Smooth muscle cell (in vitro differentiated cells): Measurements from ENCODE around the gene MAP6. TPM values are rescaled to one million over a fixed set of nuclear protein-coding genes. Genes with fewer than 3 reads are reported as not detected.

Experiments
- DNase-seq: peaks from one replicate; lab custom pipeline; 2025; ENCODE audit not compliant: unreplicated experiment; lab: John Stamatoyannopoulos, UW
- H2AFZ ChIP-seq: fragments of 200-600 bp; sonication (generic); 2 replicates; pipeline ENCODE4 v1.6.0; 2016; ENCODE audit warnings: antibody characterized with exemption, low read depth, mild to moderate bottlenecking
- H3F3A ChIP-seq: fragments of 200-600 bp; sonication (generic); 2 replicates; pipeline ENCODE4 v1.6.0; 2017; ENCODE audit warnings: antibody characterized with exemption, low read depth
- H3K27ac ChIP-seq: fragments of 200-600 bp; sonication (generic); 2 replicates; pipeline ENCODE4 v1.5.1; 2016; ENCODE audit warnings: low read depth, mild to moderate bottlenecking
- H3K27me3 ChIP-seq: fragments of 200-600 bp; sonication (generic); 2 replicates; pipeline ENCODE4 v1.6.1; 2016; ENCODE audit warnings: low read depth, mild to moderate bottlenecking
- H3K36me3 ChIP-seq: fragments of 200-600 bp; sonication (generic); 2 replicates; pipeline ENCODE4 v1.5.1; 2016; ENCODE audit warnings: low read depth
- H3K4me1 ChIP-seq: fragments of 200-600 bp; sonication (generic); 2 replicates; pipeline ENCODE4 v1.5.1; 2016; ENCODE audit warnings: low read depth
- H3K4me2 ChIP-seq: fragments of 200-600 bp; sonication (generic); 2 replicates; pipeline ENCODE4 v1.6.0; 2016; ENCODE audit warnings: mild to moderate bottlenecking
- H3K4me3 ChIP-seq: fragments of 200-600 bp; sonication (generic); 2 replicates; pipeline ENCODE4 v1.5.1; 2016; ENCODE audit warnings: mild to moderate bottlenecking
- H3K79me2 ChIP-seq: fragments of 200-600 bp; sonication (generic); 2 replicates; pipeline ENCODE4 v1.6.0; 2016; ENCODE audit warnings: low read depth, mild to moderate bottlenecking
- H3K9ac ChIP-seq: fragments of 200-600 bp; sonication (generic); 2 replicates; pipeline ENCODE4 v1.6.0; 2016; ENCODE audit warnings: low read depth
- H3K9me3 ChIP-seq: fragments of 200-600 bp; sonication (generic); replicated peaks from 2 replicates; pipeline ENCODE4 v1.5.1; 2016; ENCODE audit warnings: low read depth
- H4K20me1 ChIP-seq: fragments of 200-600 bp; sonication (generic); 2 replicates; pipeline ENCODE4 v1.6.0; 2016; ENCODE audit warnings: low read depth
- WGBS: methylation state at CpG from one replicate; pipeline ENCODE4 v1.1.7; 2016; ENCODE audit warnings: low lambda C conversion rate; 5-methylcytosine and 5-hydroxymethylcytosine counted together
- polyA plus RNA-seq: library from polyadenylated mRNA; unstranded; fragments of >200 nt; fragmentation: Nextera tagmentation; extraction: Ambion mirVana; gene quantifications from 2 replicates; pipeline ENCODE4 v1.2.1, GENCODE V29; 2016
- total RNA-seq: library from RNA; depleted of rRNA; stranded (reverse); fragments of >200 nt; gene quantifications from 2 replicates; pipeline ENCODE4 v1.2.3, GENCODE V29; 2014
- TF ChIP-seq, protein P1 (sequence below): fragments of 200-600 bp; sonication (generic); IDR thresholded peaks from 2 replicates; pipeline ENCODE4 v1.5.1; 2017; ENCODE audit warnings: borderline replicate concordance, mild to moderate bottlenecking, antibody characterized with exemption; ENCODE audit not compliant: insufficient read depth, poor library complexity, severe bottlenecking

The MAP6 gene
- total and polyA plus RNA-seq, 2 experiments from 2014 or later, result 0.22 to 0.43 TPM

DNA sequence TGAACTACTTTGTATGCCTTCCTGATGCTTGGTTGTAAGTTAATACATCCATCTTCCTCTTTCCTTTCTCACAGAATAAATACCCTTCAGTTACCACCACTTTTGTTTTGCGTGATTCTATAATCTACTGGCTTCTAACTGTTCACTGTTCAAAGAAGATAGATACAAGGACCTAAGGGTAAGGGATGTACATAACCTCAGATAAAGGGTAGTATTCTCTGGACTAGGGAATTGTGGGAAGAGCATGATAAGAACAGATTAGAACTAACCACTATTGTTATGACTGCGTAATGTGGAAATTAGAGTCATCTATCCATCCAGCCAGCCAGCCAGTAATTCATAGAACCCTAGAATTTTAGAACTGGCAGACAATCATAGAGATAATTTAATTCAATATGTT lies 36.4 kb downstream of the MAP6 start:
- TF ChIP-seq, protein P1, sequence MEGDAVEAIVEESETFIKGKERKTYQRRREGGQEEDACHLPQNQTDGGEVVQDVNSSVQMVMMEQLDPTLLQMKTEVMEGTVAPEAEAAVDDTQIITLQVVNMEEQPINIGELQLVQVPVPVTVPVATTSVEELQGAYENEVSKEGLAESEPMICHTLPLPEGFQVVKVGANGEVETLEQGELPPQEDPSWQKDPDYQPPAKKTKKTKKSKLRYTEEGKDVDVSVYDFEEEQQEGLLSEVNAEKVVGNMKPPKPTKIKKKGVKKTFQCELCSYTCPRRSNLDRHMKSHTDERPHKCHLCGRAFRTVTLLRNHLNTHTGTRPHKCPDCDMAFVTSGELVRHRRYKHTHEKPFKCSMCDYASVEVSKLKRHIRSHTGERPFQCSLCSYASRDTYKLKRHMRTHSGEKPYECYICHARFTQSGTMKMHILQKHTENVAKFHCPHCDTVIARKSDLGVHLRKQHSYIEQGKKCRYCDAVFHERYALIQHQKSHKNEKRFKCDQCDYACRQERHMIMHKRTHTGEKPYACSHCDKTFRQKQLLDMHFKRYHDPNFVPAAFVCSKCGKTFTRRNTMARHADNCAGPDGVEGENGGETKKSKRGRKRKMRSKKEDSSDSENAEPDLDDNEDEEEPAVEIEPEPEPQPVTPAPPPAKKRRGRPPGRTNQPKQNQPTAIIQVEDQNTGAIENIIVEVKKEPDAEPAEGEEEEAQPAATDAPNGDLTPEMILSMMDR, result no peak
- no peaks in the 10 kb centered on the region for H3K36me3 ChIP-seq
- no peak overlapping the region for H3K4me3 ChIP-seq
- 67% methylated on average over 2 of the region's 2 CpGs for WGBS
- no peaks in the 10 kb centered on the region for H3K27me3 ChIP-seq
- H3F3A ChIP-seq, result peaks cover 3% of the 10 kb centered on the region
- H3K27ac ChIP-seq, result no peak overlapping the region
- no peak overlapping the region for H3K9ac ChIP-seq
- DNase-seq, result no peak
- H3K79me2 ChIP-seq, result no peaks in the 10 kb centered on the region
- H4K20me1 ChIP-seq, result no peaks in the 10 kb centered on the region
- H3K4me1 ChIP-seq, result peaks cover 28% of the 10 kb centered on the region
- H3K4me2 ChIP-seq, result peak overlapping the region; percentile 11
- no peak overlapping the region for H2AFZ ChIP-seq
- no peaks in the 10 kb centered on the region for H3K9me3 ChIP-seq

DNA sequence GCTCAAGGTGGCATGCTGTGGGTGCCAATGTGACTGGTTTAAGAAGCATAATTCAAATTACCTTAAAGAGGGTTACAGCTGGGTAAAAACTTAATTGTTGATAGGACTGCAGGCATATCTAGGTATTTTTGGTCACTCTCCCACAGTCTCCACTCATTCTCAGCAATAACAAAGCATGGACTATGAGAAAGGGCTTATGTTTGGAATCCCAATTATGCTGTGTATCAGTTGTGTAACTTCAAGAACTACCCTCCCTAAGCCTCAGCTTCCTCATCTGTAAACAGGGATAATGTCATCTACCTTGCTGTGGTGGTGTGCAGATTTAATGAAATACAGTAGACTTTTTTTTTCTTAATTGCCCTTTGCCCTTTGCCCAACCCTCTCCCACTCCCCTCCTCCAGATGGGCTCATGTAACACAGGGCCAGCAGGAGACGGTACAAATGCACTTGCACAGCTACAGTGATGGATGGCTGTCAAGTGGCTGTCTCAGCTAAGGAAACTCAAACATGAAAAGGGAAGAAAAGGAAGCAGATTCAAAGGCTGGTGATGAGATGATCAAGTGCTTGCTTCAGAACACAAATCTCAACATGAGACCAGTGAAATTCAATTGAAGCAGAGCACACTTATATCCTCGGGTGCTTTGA lies 37.6 kb downstream of the MAP6 start:
- Histone ChIP-seq H3K9ac (no peak overlapping the region), H4K20me1 (no peaks in the 10 kb centered on the region), H3K79me2 (no peaks in the 10 kb centered on the region), H3F3A (peaks cover 3% of the 10 kb centered on the region), H3K27me3 (no peaks in the 10 kb centered on the region), H3K36me3 (no peaks in the 10 kb centered on the region), H3K4me3 (no peak overlapping the region), H3K4me1 (peaks cover 37% of the 10 kb centered on the region), H3K4me2 (no peak overlapping the region), H2AFZ (no peak overlapping the region), H3K27ac (no peak overlapping the region), H3K9me3 (no peaks in the 10 kb centered on the region)
- DNase-seq, result no peak
- 70% methylated on average over 2 of the region's 2 CpGs for WGBS
- TF ChIP-seq, protein P1, result no peak

DNA sequence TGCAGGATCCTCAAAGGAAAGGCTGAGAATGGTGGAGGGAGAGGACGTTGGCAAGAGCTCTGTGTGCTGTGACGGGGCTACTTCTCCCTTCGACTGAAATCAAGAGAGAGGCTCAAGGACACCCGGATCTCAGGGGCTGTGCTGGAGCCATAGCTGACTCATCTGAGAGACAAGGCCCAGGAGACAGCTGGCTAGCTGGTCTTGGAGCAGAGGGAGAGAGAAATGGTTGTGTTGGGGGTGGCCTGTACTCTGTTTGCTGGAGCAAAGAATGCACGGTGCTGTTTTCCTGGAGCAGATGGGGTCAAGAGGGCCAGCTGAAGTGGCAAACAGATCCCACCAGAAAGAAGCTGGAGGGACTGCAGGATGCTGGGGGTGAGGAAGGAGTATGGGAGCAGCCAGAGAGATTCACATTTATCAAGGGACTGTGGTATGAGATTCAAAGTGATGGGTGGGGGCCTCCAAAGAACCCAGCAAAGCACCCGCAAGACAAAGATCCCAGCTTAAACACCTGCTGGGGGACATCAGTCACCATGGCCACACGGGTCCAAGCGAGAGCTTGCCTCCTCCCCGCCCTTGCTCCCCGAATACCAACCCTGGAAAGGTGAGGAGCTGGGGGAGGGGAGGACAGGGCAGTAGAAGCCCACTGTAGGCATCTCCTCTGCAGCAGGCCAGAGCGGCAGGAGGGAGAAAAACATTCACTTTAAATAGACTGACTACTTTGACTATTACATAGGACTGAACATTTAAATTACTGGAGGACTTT lies 40.8 kb downstream of the MAP6 start:
- H3K9me3 ChIP-seq, result no peaks in the 10 kb centered on the region
- no peaks in the 10 kb centered on the region for H3F3A ChIP-seq
- H3K4me3 ChIP-seq, result no peak overlapping the region
- H4K20me1 ChIP-seq, result no peaks in the 10 kb centered on the region
- no peak overlapping the region for H2AFZ ChIP-seq
- WGBS, result 62% methylated on average over 11 of the region's 11 CpGs
- no peaks in the 10 kb centered on the region for H3K27me3 ChIP-seq
- H3K4me2 ChIP-seq, result peak overlapping the region; percentile 4
- H3K36me3 ChIP-seq, result no peaks in the 10 kb centered on the region
- peaks cover 26% of the 10 kb centered on the region for H3K4me1 ChIP-seq
- no peaks in the 10 kb centered on the region for H3K79me2 ChIP-seq
- H3K9ac ChIP-seq, result no peak overlapping the region
- TF ChIP-seq, protein P1, result no peak
- H3K27ac ChIP-seq, result no peak overlapping the region
- DNase-seq, result no peak
